ENCODE results near the gene ARHGAP15. TPM values are rescaled to one million over a fixed set of nuclear protein-coding genes. Genes with fewer than 3 reads are reported as not detected.

The ARHGAP15 gene
- polyA plus RNA-seq, 2 of the 4 experiments (the other 2 are of a cell fraction) = 0.34 TPM; not detected in 1

- Histone ChIP-seq H3K27ac (no peak overlapping the region), H3K4me1 (no peaks in the 10 kb centered on the region), H3K9me3 (no peaks in the 10 kb centered on the region), H3K4me3 (no peak overlapping the region), H3K4me2 (no peak overlapping the region)
- FAIRE-seq (no peak), DNase-seq (ENCODE audit: low read depth in 1 of 2, low spot score in 1 of 2) (no peak), ATAC-seq (0 out of 6 replicates have a peak, but pooled peaks of 1 of the 2 experiments have one; percentile 43)
- WGBS (ENCODE audit: missing lambda C conversion rate) = 2% methylated on average over 3 of the region's 3 CpGs
- CTCF ChIA-PET = no interaction called here
- POLR2A ChIA-PET = no interaction called here
- TF ChIP-seq HOXA7 (CRISPR knock-in tag; IDR thresholded peaks at IDR 0.05) = no peak
- TF ChIP-seq TFCP2L1 (CRISPR knock-in tag; IDR thresholded peaks at IDR 0.05) = no peak
- TF ChIP-seq ZNF302 (CRISPR knock-in tag; IDR thresholded peaks at IDR 0.05) = no peak
- TF ChIP-seq FOSB (CRISPR knock-in tag; IDR thresholded peaks at IDR 0.05) = no peak
Observed at GRCh38 chr2:143190431-143190830, 61.2 kb downstream of the ARHGAP15 start.

GRCh38 chr2:143192106-143192505, 62.9 kb downstream of the ARHGAP15 start:
- Histone ChIP-seq H3K4me1 (no peaks in the 10 kb centered on the region), H3K27ac (no peak overlapping the region), H3K4me2 (no peak overlapping the region), H3K4me3 (no peak overlapping the region), H3K9me3 (no peaks in the 10 kb centered on the region)
- ChIA-PET POLR2A (no interaction called here), CTCF (no interaction called here)
- FAIRE-seq = no peak
- WGBS (ENCODE audit: missing lambda C conversion rate) = 82% methylated on average over 1 of the region's 1 CpG
- TF ChIP-seq CBX2 (IDR thresholded peaks at IDR 0.05; ENCODE audit: borderline replicate concordance, low read depth) (no peak), MAFK (IDR thresholded peaks at IDR 0.05; ENCODE audit: partially characterized antibody) (no peak), CHD4 (IDR thresholded peaks at IDR 0.05; ENCODE audit: borderline replicate concordance) (no peak)
- no peak for ATAC-seq
- DNase-seq (ENCODE audit: low read depth in 1 of 2, low spot score in 1 of 2) = no peak

GRCh38 chr2:143192716-143193115, 63.5 kb downstream of the ARHGAP15 start:
- ChIA-PET POLR2A (no interaction called here), CTCF (no interaction called here)
- Histone ChIP-seq H3K27ac (no peak overlapping the region), H3K4me3 (no peak overlapping the region), H3K9me3 (no peaks in the 10 kb centered on the region), H3K4me1 (no peaks in the 10 kb centered on the region), H3K4me2 (no peak overlapping the region)
- ATAC-seq = no peak
- WGBS (ENCODE audit: missing lambda C conversion rate) = 4% methylated on average over 1 of the region's 1 CpG
- DNase-seq (ENCODE audit: low read depth in 1 of 2, low spot score in 1 of 2) = no peak
- TF ChIP-seq CEBPB (IDR thresholded peaks at IDR 0.05) = no peak
- FAIRE-seq = no peak

DNA sequence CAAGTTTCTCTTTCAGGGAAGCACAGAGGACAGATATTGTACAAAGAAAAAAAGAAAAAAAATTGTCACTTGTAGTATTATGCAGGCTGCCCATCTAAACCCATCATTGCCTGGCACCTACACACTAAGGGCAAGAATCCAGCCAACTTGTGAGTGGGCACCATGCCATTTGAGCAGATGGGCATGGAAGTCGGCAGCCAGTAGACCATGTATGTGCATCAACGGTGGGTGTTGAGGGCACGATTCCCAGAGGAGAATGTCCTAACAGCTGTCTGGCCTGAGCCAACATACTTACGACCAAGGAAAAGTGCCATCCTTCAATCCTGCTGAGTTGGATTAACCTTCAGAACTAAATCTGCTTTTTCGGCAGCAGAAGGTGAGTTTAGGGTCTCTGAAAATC, 63.9 kb downstream of the ARHGAP15 start:
- Histone ChIP-seq H3K4me2 (no peak overlapping the region), H3K4me3 (no peak overlapping the region), H3K9me3 (no peaks in the 10 kb centered on the region), H3K4me1 (no peaks in the 10 kb centered on the region), H3K27ac (no peak overlapping the region)
- ChIA-PET CTCF (no interaction called here), POLR2A (no interaction called here)
- FAIRE-seq (no peak), DNase-seq (ENCODE audit: low read depth in 1 of 2, low spot score in 1 of 2) (no peak), ATAC-seq (no peak)
- 19% methylated on average over 5 of the region's 5 CpGs for WGBS (ENCODE audit: missing lambda C conversion rate)
- TF ChIP-seq HEYL (CRISPR knock-in tag; IDR thresholded peaks at IDR 0.05) (no peak), SREBF2 (IDR thresholded peaks at IDR 0.05) (no peak), BCL3 (IDR thresholded peaks at IDR 0.05) (no peak), EHF (CRISPR knock-in tag; IDR thresholded peaks at IDR 0.05) (no peak)

DNA sequence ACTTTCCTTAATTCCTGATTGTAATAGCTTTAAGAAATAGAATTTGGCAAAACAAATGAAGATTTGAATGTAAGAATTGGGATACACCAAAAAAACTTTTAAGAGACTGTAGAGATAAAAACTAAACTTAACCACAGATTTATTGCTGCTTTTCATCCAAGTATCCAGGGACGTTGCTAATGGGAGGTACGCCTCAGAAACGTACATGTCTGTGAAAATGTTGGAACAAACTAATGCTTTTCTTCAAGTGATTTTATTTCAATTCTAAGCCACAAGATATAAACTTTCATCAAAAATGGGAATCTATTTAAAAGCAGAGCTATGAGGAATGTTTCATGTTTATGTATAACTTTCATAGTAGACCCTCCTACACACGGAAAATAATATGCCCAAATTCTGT, 66.3 kb downstream of the ARHGAP15 start:
- no peak for FAIRE-seq
- H3K4me3 ChIP-seq = no peak overlapping the region
- no peak for DNase-seq (ENCODE audit: low read depth in 1 of 2, low spot score in 1 of 2)
- CTCF ChIA-PET = interaction anchor here (1.1 kb wide), 1 partner anchor 9 kb away, joined by 4 read pairs; no protein-coding TSS in a partner anchor
- H3K9me3 ChIP-seq = no peaks in the 10 kb centered on the region
- ATAC-seq = no peak
- POLR2A ChIA-PET = no interaction called here
- no peak overlapping the region for H3K27ac ChIP-seq
- 4% methylated on average over 4 of the region's 4 CpGs for WGBS (ENCODE audit: missing lambda C conversion rate)
- no peak overlapping the region for H3K4me2 ChIP-seq
- H3K4me1 ChIP-seq = no peaks in the 10 kb centered on the region
- TF ChIP-seq PHF8 (IDR thresholded peaks at IDR 0.05; ENCODE audit: borderline replicate concordance, low read depth) (no peak), KDM5A (IDR thresholded peaks at IDR 0.05) (no peak), KDM1A (IDR thresholded peaks at IDR 0.05; ENCODE audit: low read depth) (no peak), ZC3H11A (IDR thresholded peaks at IDR 0.05) (no peak), ESRRA (IDR thresholded peaks at IDR 0.05; ENCODE audit: borderline replicate concordance, low read length) (no peak), GATA3 (IDR thresholded peaks at IDR 0.05; ENCODE audit: borderline replicate concordance) (no peak), PBX3 (IDR thresholded peaks at IDR 0.05) (no peak), HOXB13 (CRISPR knock-in tag; IDR thresholded peaks at IDR 0.05; ENCODE audit: low read depth) (no peak), NR3C1 (IDR thresholded peaks at IDR 0.05) (no peak), RCOR1 (IDR thresholded peaks at IDR 0.05; ENCODE audit: low read depth, low read length) (no peak), ELK1 (IDR thresholded peaks at IDR 0.05; ENCODE audit: low read depth, low read length) (no peak)
- TF ChIP-seq, protein P1, sequence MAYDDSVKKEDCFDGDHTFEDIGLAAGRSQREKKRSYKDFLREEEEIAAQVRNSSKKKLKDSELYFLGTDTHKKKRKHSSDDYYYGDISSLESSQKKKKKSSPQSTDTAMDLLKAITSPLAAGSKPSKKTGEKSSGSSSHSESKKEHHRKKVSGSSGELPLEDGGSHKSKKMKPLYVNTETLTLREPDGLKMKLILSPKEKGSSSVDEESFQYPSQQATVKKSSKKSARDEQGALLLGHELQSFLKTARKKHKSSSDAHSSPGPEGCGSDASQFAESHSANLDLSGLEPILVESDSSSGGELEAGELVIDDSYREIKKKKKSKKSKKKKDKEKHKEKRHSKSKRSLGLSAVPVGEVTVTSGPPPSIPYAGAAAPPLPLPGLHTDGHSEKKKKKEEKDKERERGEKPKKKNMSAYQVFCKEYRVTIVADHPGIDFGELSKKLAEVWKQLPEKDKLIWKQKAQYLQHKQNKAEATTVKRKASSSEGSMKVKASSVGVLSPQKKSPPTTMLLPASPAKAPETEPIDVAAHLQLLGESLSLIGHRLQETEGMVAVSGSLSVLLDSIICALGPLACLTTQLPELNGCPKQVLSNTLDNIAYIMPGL (CRISPR knock-in tag; IDR thresholded peaks at IDR 0.05; ENCODE audit: borderline replicate concordance) = no peak

Measured in A549 (cell line).